ENCODE results near the gene OR8K1. TPM values are rescaled to one million over a fixed set of nuclear protein-coding genes. Genes with fewer than 3 reads are reported as not detected.

The OR8K1 gene
- not detected in 2 replicates for total RNA-seq (2013; cell fraction: nucleolus; rRNA removed)
- total RNA-seq (2014; rRNA removed): not detected in 2 replicates
- not detected in 2 replicates for total RNA-seq (2014; rRNA removed; fragmentation: Illumina TruSeq; extraction: Trizol)
- not detected in 2 replicates for total RNA-seq (2021)
- not detected for polyA plus RNA-seq (2011; ENCODE audit: low read depth)
- polyA plus RNA-seq (2011; rRNA removed): not detected in 2 replicates
- not detected in 2 replicates for polyA plus RNA-seq (2011; cell fraction: cytosol; rRNA removed)
- polyA plus RNA-seq (2011; cell fraction: nucleus; rRNA removed): not detected in 2 replicates
- not detected in 2 replicates for polyA plus RNA-seq (2012)
- polyA plus RNA-seq (2014; fragmentation: Illumina TruSeq; extraction: Trizol): not detected in 2 replicates
- not detected for polyA plus RNA-seq (2014; fragmentation: Nextera tagmentation; extraction: Ambion mirVana)
- not detected in 2 replicates for polyA plus RNA-seq (2014; rRNA removed)
- polyA plus RNA-seq (2016; fragmentation: Nextera tagmentation; extraction: Ambion mirVana): not detected
- not detected in 2 replicates for polyA minus RNA-seq (2011; rRNA and poly(A)+ RNA removed)
- polyA minus RNA-seq (2011; cell fraction: cytosol; rRNA and poly(A)+ RNA removed): not detected in 2 replicates
- polyA minus RNA-seq (2011; cell fraction: nucleus; rRNA and poly(A)+ RNA removed): not detected in 2 replicates
- Bru-seq, nascent RNA: not detected
- not detected for BruChase-seq, experiment 1, labeled RNA remaining after a 6-hour chase
- BruChase-seq, experiment 2, labeled RNA remaining after a 2-hour chase: not detected
- long read RNA-seq, experiment 1: 0 reads
- long read RNA-seq, experiment 2: 0 reads

- POLR2A ChIA-PET: no interaction called here
- Histone ChIP-seq H3K4me2 (ENCODE audit: control insufficient read depth, insufficient read depth) (no peak within 1 kb of the TSS), H4K20me1 (ENCODE audit: control insufficient read depth, insufficient read depth) (no peaks in the 10 kb centered on the region), H3K36me3 (ENCODE audit: control insufficient read depth in 2 of 2, insufficient read depth in 2 of 2, low read length in 1 of 2) (no peaks in the 10 kb centered on the region), H2AFZ (ENCODE audit: control insufficient read depth, low read depth, low read length) (no peak within 1 kb of the TSS), H3K9ac (ENCODE audit: control insufficient read depth, insufficient read depth, low read length) (no peak within 1 kb of the TSS), H3K27ac (ENCODE audit: control insufficient read depth, insufficient read depth) (no peak within 1 kb of the TSS), H3K4me3 (no peak within 1 kb of the TSS), H3K27me3 (replicated peaks in 1 of 2; ENCODE audit: control insufficient read depth in 2 of 2, insufficient read depth in 2 of 2, low read length in 1 of 2) (no peaks in the 10 kb centered on the region), H3K79me2 (ENCODE audit: control insufficient read depth, insufficient read depth, low read length) (no peaks in the 10 kb centered on the region), H3K4me1 (ENCODE audit: control insufficient read depth, insufficient read depth, low read length) (no peaks in the 10 kb centered on the region), H3K9me3 (replicated peaks; ENCODE audit: control insufficient read depth, insufficient read depth, low read length) (no peaks in the 10 kb centered on the region)
- ATAC-seq (no peak), DNase-seq (ENCODE audit: low read depth, low spot score) (no peak), FAIRE-seq (no peak)
- TF ChIP-seq EED (IDR thresholded peaks at IDR 0.05; ENCODE audit: low read depth): no peak
- TF ChIP-seq CREM (IDR thresholded peaks at IDR 0.05; ENCODE audit: low read depth): no peak
- TF ChIP-seq HCFC1 (IDR thresholded peaks at IDR 0.05; ENCODE audit: low read length): no peak
- no peak for TF ChIP-seq ESRRA (IDR thresholded peaks at IDR 0.05; ENCODE audit: low read length)
- TF ChIP-seq CREB1 (IDR thresholded peaks at IDR 0.05; ENCODE audit: low read depth): no peak
- no peak for TF ChIP-seq TCF12 (IDR thresholded peaks at IDR 0.05; ENCODE audit: low read depth, low read length)
- no peak for TF ChIP-seq ZZZ3 (IDR thresholded peaks at IDR 0.05; ENCODE audit: control insufficient read depth, insufficient read length, low read depth)
- no peak for TF ChIP-seq WRNIP1 (IDR thresholded peaks at IDR 0.05; ENCODE audit: borderline replicate concordance, low read depth, low read length)
- TF ChIP-seq SMAD5 (IDR thresholded peaks at IDR 0.05; ENCODE audit: low read depth): no peak
- SMC1A ChIA-PET (ENCODE audit: uncharacterized antibody, unreplicated experiment): no interaction called here
- no TSS peak for BruUV-seq (replicated peaks)
- 67% methylated on average over 1 of the region's 1 CpG for WGBS (ENCODE audit: insufficient coverage, insufficient replicate concordance, low lambda C conversion rate, missing lambda C conversion rate)
- CTCF ChIA-PET: interaction anchor here (0.6 kb wide), 1 partner anchor 9 kb away, joined by 3 read pairs; no protein-coding TSS in a partner anchor
- intact Hi-C loops (cut with micrococcal nuclease; ENCODE audit: unreplicated experiment): no loop called here
- in situ Hi-C loops (cut with MboI): no loop called here
- RAD21 ChIA-PET (ENCODE audit: unreplicated experiment): no interaction called here
These were observed at the start of gene OR8K1 for GRCh38 chr11:56345739-56346138. Gene OR8K1 (plus strand): TSS chr11:56346039. CDS start chr11:56346039, 0 bp downstream.
